GM03348 (cell line): ENCODE measurements around the gene DYRK3.
"Not testable (repeated sequence)": the region's sequence is repeated elsewhere in the genome, so short reads cannot be mapped to it uniquely, and the experiment has no call there.

ENCODE experiments used
- DNase-seq: peaks from one replicate; pipeline ENCODE4 v3.0.0; 2012; ENCODE audit warnings: low spot score

The DYRK3 gene

GRCh38 chr1:206635080-206635977 is at the start of gene DYRK3:
Gene DYRK3, plus strand, starts transcription at chr1:206635536. Its CDS starts 168 bp downstream, at chr1:206635704.
- peak; percentile 98 for DNase-seq

- DNase-seq = no peak
These were observed 48.6 kb upstream of the DYRK3 start for GRCh38 chr1:206586501-206587445.

DNA sequence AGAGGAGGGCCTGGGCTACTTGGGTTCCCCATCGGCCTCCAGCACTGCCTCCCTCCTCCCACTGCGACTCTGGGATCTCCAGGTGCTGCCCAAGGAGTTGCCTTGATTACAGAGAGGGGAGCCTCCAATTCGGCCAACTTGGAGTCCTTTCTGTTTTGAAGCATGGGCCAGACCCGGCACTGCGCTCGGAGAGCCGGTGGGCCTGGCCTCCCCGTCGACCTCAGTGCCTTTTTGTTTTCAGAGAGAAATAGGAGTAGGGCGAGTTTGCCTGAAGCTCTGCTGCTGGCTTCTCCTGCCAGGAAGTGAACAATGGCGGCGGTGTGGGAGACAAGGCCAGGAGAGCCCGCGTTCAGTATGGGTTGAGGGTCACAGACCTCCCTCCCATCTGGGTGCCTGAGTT is 47.4 kb upstream of the DYRK3 start:
- DNase-seq = no peak

- DNase-seq = no peak
These were observed 46.8 kb upstream of the DYRK3 start for GRCh38 chr1:206588492-206588891.

- peak; percentile 92 for DNase-seq
These were observed 46.1 kb upstream of the DYRK3 start for GRCh38 chr1:206589206-206589605.

DNA sequence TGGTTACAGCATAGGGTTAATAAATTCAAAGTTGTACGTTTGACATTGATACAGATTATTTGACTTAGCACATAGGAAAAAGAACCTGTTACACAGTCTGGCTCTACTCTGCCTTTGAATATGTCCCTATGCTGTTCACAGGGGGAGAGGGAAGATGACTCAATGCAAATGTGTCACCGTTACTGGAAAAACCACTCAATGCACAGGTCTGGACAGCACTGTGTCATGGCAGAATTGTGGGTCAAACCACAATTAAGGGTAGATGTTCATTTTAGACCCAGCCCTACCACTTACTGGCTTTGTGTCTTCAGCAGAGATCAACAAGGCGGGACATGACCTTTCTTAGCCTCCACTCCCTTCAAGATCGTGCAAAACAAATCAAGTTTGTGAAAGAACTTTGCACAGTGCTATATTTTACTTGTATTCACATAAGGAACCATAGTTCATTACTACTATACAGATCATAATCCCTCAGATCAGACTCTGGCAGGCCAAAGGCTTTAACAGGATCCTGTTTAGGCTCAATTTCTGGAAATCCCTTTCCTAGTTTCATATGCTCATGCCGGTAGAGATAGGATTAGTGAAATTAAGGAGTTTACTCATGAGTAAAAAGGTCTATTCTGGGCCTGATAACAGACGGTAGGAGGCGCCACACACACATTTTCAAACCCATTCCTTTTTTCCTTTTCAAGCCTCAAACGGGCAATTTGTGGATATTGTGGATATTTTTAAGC is 45.1 kb upstream of the DYRK3 start:
- DNase-seq = peak; percentile 49

- no peak for DNase-seq
These were observed 44.1 kb upstream of the DYRK3 start for GRCh38 chr1:206591226-206591625.

- DNase-seq = no peak
These were observed 43.6 kb upstream of the DYRK3 start for GRCh38 chr1:206591696-206592095.

DNA sequence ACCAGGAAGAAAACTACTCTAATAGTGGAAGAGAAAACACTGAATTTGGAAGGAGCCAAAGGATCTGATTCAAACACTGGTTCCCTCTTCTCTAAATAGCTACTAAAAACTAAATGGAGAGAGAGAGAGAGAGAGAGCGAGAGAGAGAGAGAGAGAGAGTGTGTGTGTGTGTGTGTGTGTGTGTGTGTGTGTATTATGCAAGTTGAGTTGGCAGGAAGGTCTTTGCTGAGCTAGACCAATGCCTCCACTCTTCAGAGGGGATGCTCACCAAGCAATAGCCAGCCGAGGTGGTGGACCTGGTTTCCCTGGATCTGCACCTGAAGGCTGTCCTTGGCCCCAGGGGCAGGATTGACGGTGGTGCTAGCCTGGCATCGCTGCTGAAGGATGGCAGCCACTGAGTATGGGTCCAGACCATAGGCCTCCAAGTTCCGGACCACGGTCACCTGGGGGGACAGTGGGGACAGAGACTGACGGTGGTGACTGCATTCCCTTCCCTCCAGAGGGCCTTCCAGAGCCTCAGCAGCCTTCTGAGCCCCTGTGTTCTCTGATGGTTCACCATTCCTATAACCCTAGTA is 41.9 kb upstream of the DYRK3 start:
- DNase-seq = no peak

GRCh38 chr1:206595581-206596318 is 39.6 kb upstream of the DYRK3 start:
- DNase-seq = no peak

DNA sequence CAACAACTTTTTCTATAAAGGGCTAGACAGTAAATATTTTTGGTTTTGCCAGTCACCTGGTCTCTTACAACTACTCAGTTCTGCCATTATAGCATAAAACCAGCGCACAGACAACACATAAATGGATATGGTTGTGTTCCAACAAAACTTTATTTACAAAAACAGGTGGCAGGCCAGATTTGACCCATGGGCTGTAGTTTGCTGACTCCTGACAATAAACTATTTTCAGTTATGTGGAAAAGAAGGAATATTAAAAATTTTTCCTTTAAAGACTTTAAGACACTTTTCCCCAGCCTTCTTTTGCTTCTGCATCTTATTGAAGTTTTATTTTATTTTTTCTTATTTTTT is 39.0 kb upstream of the DYRK3 start:
- DNase-seq = no peak

DNA sequence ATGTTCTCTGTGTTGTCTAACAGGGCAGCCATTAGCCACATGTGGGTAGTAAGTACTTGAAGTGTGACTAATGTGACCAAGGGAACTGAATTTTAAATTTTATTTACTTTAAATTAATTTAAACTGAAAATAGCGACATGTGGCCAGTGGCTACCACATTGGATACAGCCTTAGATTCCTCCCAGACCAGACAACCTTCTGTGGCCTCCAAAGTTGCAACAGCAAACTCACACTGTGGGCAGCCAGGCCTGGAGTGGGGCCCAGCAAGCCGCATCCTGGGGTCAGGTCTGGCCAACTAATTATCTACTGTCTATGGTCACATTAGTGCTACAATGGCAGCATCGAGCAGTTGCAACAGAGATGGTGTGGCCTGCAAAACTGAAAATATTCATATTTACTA is 34.8 kb upstream of the DYRK3 start:
- DNase-seq = no peak

DNA sequence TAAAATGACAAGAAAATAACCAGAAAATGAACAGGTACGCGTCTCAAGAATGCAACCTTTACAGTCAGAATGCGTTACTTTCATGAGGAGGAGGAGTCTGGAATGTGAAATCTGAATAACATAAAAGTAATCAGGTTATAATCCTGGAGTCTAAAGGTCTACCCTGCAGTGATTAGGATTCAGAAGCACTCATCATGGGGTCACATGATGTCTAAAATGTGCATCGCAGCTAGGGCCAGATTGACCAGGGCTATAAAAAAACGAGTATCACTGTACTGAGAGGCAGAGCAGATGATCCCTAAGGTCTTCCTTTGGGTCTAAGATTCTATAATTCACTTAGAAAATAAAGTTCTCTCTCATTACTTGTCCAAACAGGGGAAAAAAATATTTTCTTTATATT is 30.5 kb upstream of the DYRK3 start:
- DNase-seq = no peak

DNA sequence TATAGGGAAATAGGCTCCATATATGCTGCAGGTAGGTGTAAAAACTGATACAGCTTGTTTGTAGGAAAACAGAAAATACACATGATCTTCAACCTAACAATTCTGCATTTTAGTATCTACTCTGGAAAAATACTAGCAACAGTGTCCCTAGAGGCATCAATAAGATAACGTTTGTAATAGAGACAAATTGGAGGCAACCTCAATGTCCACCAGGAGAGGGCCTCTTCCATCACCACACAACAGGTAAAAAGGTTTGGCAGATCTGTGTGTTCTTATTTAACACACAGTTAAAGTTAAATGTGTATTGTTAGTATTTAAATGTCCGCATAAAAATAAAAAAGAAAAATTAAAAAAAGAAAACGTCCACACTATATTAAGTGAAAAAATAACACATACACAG is 28.5 kb upstream of the DYRK3 start:
- no peak for DNase-seq

DNA sequence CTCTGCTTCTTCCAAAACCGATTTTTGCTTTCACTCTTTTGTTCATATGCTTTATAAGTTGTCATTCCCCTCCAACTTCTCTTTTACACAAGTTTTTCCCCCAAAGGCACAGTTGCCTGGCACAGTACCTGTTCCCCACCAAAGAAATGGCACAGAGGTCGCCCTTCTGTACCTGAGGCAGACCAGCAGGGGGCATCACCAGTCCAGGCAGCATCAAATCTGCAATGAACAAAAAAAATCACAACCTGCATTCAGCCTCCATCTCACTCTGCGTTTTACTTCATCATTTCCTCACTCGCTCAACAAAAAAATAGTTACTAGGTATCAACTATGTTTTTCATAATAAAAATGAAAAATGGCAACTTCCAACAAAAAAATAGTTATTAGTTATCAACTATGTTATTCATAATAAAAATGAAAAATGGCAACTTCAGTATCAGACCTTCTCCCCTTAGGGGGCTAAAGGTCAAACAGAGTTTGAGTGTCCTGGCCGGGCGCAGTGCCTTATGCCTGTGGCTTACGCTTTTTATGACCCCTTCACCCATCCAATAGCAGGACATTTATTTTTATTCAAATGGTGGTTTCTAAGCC is 27.1 kb upstream of the DYRK3 start:
- peak; percentile 63 for DNase-seq

GRCh38 chr1:206609229-206609991 is 25.9 kb upstream of the DYRK3 start:
- no peak for DNase-seq

- DNase-seq = peak; percentile 100
These were observed 23.0 kb upstream of the DYRK3 start, which contains the start of gene EIF2D for GRCh38 chr1:206612129-206612876. Gene EIF2D, minus strand, starts transcription at chr1:206612465. Its CDS starts 123 bp downstream, at chr1:206612342.

GRCh38 chr1:206626396-206626795 is 8.9 kb upstream of the DYRK3 start:
- not testable (repeated sequence) for DNase-seq

DNA sequence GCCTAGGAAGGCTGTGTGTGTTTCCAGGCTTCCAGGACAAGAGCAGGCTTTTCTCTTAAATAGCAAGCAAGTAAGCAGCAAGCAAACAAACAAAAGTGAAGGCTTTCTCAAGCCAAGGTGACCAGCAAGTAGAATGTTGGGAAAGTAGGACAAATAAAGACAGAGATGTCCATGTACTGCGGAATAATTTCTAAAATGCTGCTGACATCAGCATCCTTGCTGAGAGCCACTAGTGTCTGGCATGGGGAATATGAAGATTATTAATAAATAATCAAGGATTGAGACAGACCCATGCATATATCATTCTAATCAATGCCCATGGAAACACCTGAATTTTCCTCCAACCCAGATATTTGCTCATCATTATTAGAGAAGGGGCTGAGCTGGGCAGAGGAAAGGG is 6.4 kb upstream of the DYRK3 start:
- no peak for DNase-seq
